ENCODE measurements around the gene CEACAM8. TPM values are rescaled to one million over a fixed set of nuclear protein-coding genes. Genes with fewer than 3 reads are reported as not detected.

The CEACAM8 gene
- total and polyA plus RNA-seq, 10 donors, result 0.33 to 53.6 (median 2.1) TPM

GRCh38 chr19:42534391-42534790, 60.3 kb downstream of the CEACAM8 start:
- Histone ChIP-seq H3K4me3 (no peak overlapping the region), H3K4me1 (peaks cover 0 to 8% (median under 1%) of the 10 kb centered on the region in 6 donors), H3K36me3 (no peaks in the 10 kb centered on the region), H3K9me3 (peaks cover 0 to 7% (median 0%) of the 10 kb centered on the region in 8 donors), H3K27ac (no peak overlapping the region), H3K27me3 (replicated peaks in 1 of 7) (no peaks in the 10 kb centered on the region)
- no peak for TF ChIP-seq POLR2AphosphoS5 (IDR thresholded peaks at IDR 0.05)
- TF ChIP-seq POLR2A (IDR thresholded peaks at IDR 0.05), result no peak
- TF ChIP-seq CTCF (IDR thresholded peaks at IDR 0.05 in 8 of 11, conservative IDR thresholded peaks at IDR 0.05 in 3 of 11), result no peak
- no peak for DNase-seq
- intact Hi-C loops (cut with DNase I; ENCODE audit: low total_unique reads), result no loop called here

- Histone ChIP-seq H3K36me3 (no peaks in the 10 kb centered on the region), H3K27me3 (replicated peaks in 1 of 7) (no peaks in the 10 kb centered on the region), H3K4me3 (no peak overlapping the region), H3K9me3 (peaks cover 0 to 7% (median 0%) of the 10 kb centered on the region in 8 donors), H3K4me1 (peaks cover 5 to 18% (median 15%) of the 10 kb centered on the region in 6 donors), H3K27ac (no peak overlapping the region)
- WGBS, 5 donors, result 84 to 98% (median 89%) methylated on average over 2 of the region's 2 CpGs
- intact Hi-C loops (cut with DNase I; ENCODE audit: low total_unique reads), result no loop called here
- DNase-seq, result no peak
- TF ChIP-seq POLR2AphosphoS5 (IDR thresholded peaks at IDR 0.05), result no peak
- TF ChIP-seq POLR2A (IDR thresholded peaks at IDR 0.05), result no peak
- TF ChIP-seq CTCF (IDR thresholded peaks at IDR 0.05 in 8 of 11, conservative IDR thresholded peaks at IDR 0.05 in 3 of 11), result no peak
Measured at GRCh38 chr19:42532891-42533290, 61.8 kb downstream of the CEACAM8 start.

GRCh38 chr19:42531313-42531712, 63.4 kb downstream of the CEACAM8 start:
- H3K36me3 ChIP-seq, result no peaks in the 10 kb centered on the region
- peaks cover 5 to 33% (median 26%) of the 10 kb centered on the region in 6 donors for H3K4me1 ChIP-seq
- no peak overlapping the region for H3K27ac ChIP-seq
- no peak for DNase-seq
- WGBS, 5 donors, result 84 to 97% (median 89%) methylated on average over 3 of the region's 3 CpGs
- H3K9me3 ChIP-seq, result peaks cover 0 to 3% (median 0%) of the 10 kb centered on the region in 8 donors
- intact Hi-C loops (cut with DNase I; ENCODE audit: low total_unique reads), result no loop called here
- no peak overlapping the region for H3K4me3 ChIP-seq
- no peaks in the 10 kb centered on the region for H3K27me3 ChIP-seq (replicated peaks in 1 of 7)
- TF ChIP-seq CTCF (IDR thresholded peaks at IDR 0.05 in 8 of 11, conservative IDR thresholded peaks at IDR 0.05 in 3 of 11), result no peak
- TF ChIP-seq POLR2A (IDR thresholded peaks at IDR 0.05), result no peak
- TF ChIP-seq POLR2AphosphoS5 (IDR thresholded peaks at IDR 0.05), result no peak

Other genes starting within 250 kb of the CEACAM8 start
- gene CNFN, start 204.6 kb downstream of the CEACAM8 start, total RNA-seq, result 1 to 10 TPM in 4 of 7 donors, under 1 TPM in 1, not detected in 2; 0.80 to 2.8 (median 2.5) TPM
- 10 to 100 TPM; 13.1 to 16.8 (median 15.7) TPM for gene CNFN, start 204.6 kb downstream of the CEACAM8 start, polyA plus RNA-seq
- 10 to 100 TPM; 20.7 to 43.7 (median 25.3) TPM for gene LIPE, start 167.5 kb downstream of the CEACAM8 start, total RNA-seq
- 10 to 100 TPM; 20.6 to 39.5 (median 21.1) TPM for gene LIPE, start 167.5 kb downstream of the CEACAM8 start, polyA plus RNA-seq
- gene CXCL17, start 152.0 kb downstream of the CEACAM8 start, total RNA-seq, result not detected
- gene CXCL17, start 152.0 kb downstream of the CEACAM8 start, polyA plus RNA-seq, result under 1 TPM; 0.11 to 0.19 (median 0.12) TPM
- 10 to 100 TPM; 14.4 to 33.5 (median 18.0) TPM for gene CEACAM1, start 66.4 kb downstream of the CEACAM8 start, total RNA-seq
- gene CEACAM1, start 66.4 kb downstream of the CEACAM8 start, polyA plus RNA-seq, result 1 to 10 TPM; 1.5 to 2.6 (median 2.1) TPM
- gene PSG3, start 145.6 kb upstream of the CEACAM8 start, total RNA-seq, result not detected
- gene PSG3, start 145.6 kb upstream of the CEACAM8 start, polyA plus RNA-seq, result not detected
- gene PSG8, start 170.8 kb upstream of the CEACAM8 start, total RNA-seq, result not detected
- not detected for gene PSG8, start 170.8 kb upstream of the CEACAM8 start, polyA plus RNA-seq

All from spleen (tissue), 11 donors.